ENCODE data around the gene DCP2.
"Not testable (repeated sequence)": the region's sequence is repeated elsewhere in the genome, so short reads cannot be mapped to it uniquely, and the experiment has no call there.

Gene DCP2

GRCh38 chr5:112976432-112977309 is at the start of gene DCP2:
Gene DCP2, plus strand, starts transcription at chr5:112976798. Its CDS starts 136 bp downstream, at chr5:112976934.
- peak; percentile 95 to 96 for DNase-seq (ENCODE audit: low read depth in 2 of 2)

- DNase-seq (ENCODE audit: low read depth in 2 of 2): no peak
These were observed 47.1 kb upstream of the DCP2 start for GRCh38 chr5:112929336-112930081.

- DNase-seq (ENCODE audit: low read depth in 2 of 2): no peak
These were observed 46.6 kb upstream of the DCP2 start for GRCh38 chr5:112930082-112930344.

GRCh38 chr5:112931473-112931872 is 45.1 kb upstream of the DCP2 start:
- DNase-seq (ENCODE audit: low read depth in 2 of 2): no peak

DNA sequence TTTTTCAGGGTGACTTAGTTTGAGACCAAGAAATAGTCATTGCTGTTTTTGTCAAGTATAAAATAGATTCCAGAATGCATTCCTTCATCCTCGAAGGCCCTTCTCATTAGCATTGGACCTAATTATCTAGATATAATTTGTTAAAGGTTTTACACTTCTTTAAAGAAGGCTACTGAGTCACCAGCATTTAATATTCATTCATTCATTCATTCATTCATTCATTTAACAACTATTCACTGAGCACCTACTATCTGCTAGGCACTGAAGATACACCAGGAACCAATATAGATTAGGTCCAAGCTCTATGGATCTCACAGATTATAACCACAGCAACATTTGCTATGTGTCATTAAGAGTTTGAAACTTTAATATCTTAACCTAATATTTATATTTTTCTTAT is 43.5 kb upstream of the DCP2 start:
- no peak for DNase-seq (ENCODE audit: low read depth in 2 of 2)

DNA sequence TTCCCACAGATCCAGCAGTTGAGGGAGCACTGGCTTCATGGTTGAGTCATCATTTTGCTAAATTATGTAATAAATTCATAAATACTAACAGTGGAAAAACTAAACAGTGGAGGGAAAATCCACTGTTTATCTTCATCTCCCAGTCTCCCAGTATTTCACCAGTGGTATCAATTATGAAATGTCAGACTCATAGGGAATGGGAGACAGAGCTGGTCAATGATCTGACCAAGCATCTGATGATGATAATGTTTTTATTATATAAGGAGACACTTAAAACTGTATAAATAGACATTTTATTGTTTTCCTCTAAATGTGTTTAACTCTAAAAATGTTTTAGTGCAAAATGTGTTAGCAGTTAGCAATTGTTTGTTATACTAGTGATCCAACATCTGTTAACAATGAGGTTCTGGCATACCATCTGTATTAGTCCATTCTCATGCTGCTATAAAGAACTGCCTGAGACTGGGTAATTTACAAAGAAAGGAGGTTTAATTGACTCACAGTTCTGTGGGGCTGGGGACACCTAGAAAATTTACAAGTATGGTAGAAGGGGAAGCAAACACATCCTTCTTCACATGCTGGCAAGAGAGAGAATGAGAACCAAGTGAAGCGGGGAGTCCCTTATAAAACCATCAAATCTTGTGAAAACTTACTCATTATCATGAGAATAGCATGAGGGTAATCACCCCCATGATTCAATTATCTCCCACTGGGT is 42.8 kb upstream of the DCP2 start:
- DNase-seq (ENCODE audit: low read depth in 2 of 2): no peak

DNA sequence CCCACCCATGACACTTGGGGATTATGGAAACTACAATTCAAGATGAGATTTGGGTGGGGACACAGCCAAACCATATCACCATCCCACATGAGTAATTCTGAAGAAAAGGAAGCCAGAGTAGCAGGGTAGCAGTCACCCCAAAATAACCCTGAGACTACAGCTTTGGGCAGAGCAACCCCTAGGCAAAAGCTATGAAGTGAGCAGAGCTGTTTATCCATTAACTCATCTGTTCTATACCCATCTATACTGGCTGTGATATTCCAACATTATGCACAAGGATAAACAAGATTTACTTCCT is 42.3 kb upstream of the DCP2 start:
- DNase-seq (ENCODE audit: low read depth in 2 of 2): no peak

- DNase-seq (ENCODE audit: low read depth in 2 of 2): no peak
These were observed 40.9 kb upstream of the DCP2 start for GRCh38 chr5:112935675-112936074.

GRCh38 chr5:112938286-112938685 is 38.3 kb upstream of the DCP2 start:
- DNase-seq (ENCODE audit: low read depth in 2 of 2): no peak

GRCh38 chr5:112940670-112941069 is 35.9 kb upstream of the DCP2 start:
- DNase-seq (ENCODE audit: low read depth in 2 of 2): no peak

GRCh38 chr5:112948458-112948857 is 28.1 kb upstream of the DCP2 start:
- DNase-seq (ENCODE audit: low read depth in 2 of 2): no peak

DNA sequence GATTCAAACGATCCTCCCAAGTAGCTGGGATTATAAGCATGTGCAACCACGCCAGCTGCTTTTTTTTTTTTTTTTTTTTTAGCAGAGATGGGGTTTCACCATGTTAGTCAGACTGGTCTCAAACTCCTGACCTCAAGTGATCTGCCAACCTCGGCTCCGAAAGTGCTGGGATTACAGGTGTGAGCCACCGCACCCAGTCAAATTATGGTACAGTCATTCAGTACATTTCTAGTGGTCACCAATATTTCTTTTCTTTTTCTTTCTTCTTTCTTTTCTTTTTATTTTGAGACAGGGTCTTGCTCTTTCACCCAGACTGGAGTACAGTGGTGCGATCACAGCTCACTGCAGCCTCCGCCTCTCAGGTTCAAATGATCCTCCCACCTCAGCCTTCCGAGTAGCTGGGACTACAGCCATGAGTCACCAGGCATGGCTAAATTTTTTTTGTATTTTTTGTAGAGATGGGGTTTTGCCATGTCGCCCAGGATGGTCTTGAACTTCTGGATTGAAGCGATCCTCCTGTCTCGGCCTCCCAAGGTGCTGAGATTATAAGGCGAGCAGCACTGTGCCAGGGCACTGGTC is 25.4 kb upstream of the DCP2 start:
- peak in 1 of 2 donors; percentile 42 for DNase-seq (ENCODE audit: low read depth in 2 of 2)

GRCh38 chr5:112956606-112957005 is 20.0 kb upstream of the DCP2 start:
- DNase-seq (ENCODE audit: low read depth in 2 of 2): no peak

DNA sequence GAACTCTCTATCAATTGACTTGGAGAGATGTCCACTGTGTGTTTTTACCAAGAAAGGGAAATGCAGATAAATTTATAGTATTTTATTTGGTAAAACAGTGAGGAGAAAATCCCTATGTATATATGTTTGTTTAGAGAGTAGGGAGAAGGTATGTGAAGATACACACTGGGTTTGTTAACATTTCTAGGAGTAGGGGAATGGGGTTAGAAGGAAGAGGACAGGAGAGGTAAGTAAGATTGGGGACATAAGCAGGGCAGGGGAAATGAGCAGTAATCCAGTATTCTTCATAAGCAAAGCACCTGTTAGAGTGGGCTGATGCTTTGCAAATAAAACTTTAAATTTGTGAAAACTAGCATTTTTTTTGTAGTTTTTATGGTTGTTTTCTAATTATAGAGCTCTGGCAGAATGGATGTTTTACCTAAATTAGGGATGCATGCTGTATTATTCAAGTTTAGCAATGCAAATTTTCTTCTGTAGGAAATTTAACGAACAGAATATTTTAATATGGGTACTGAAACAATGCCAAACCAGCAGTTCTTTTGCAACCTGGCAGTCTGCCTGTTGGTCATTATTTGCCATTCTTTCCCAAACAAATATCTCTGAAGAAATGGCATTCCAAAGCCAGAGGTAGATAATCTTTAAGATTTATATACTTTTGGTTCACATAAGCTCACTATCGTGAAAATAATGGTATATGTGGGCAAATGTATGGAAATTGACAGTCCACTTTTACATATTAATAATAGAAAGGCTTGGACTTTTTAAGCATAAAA is 19.4 kb upstream of the DCP2 start:
- no peak for DNase-seq (ENCODE audit: low read depth in 2 of 2)

- DNase-seq (ENCODE audit: low read depth in 2 of 2): no peak
These were observed 18.2 kb upstream of the DCP2 start for GRCh38 chr5:112958093-112959088.

DNA sequence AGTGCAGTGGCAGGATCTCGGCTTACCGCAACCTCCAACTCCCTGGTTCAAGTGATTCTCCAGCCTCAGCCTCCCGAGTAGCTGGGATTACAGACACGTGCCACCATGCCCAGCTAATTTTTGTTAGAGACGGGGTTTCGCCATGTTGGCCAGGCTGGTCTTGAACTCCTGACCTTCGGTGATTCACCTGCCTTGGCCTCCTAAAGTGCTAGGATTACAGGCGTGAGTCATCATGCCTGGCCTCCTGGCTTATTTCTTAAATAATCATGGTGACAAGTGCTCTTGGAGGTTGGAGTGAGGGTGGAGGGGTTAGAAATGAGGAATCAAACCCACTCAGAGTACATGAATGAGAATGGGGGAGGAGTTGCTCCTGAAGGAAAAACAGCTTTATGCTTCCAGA is 16.7 kb upstream of the DCP2 start:
- not testable (repeated sequence) for DNase-seq (ENCODE audit: low read depth in 2 of 2)

GRCh38 chr5:112960315-112960714 is 16.3 kb upstream of the DCP2 start:
- DNase-seq (ENCODE audit: low read depth in 2 of 2): no peak

GRCh38 chr5:112960863-112961504 is 15.6 kb upstream of the DCP2 start:
- no peak for DNase-seq (ENCODE audit: low read depth in 2 of 2)

DNA sequence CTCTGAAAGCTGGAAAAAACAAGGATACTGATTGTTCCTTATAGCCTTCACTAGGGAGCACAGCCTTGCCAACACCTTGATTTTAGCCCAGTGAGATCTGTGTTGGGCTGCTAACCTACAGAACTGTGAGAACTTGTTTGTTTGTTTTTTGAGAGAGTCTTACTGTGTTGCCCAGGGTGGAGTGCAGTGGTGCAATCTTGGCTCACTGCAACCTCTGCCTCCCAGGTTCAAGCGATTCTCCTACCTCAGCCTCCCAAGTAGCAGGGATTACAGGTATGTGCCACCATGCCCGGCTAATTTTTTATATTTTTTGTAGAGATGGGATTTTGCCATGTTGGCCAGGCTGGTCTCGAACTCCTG is 13.2 kb upstream of the DCP2 start:
- DNase-seq (ENCODE audit: low read depth in 2 of 2): not testable (repeated sequence)

DNA sequence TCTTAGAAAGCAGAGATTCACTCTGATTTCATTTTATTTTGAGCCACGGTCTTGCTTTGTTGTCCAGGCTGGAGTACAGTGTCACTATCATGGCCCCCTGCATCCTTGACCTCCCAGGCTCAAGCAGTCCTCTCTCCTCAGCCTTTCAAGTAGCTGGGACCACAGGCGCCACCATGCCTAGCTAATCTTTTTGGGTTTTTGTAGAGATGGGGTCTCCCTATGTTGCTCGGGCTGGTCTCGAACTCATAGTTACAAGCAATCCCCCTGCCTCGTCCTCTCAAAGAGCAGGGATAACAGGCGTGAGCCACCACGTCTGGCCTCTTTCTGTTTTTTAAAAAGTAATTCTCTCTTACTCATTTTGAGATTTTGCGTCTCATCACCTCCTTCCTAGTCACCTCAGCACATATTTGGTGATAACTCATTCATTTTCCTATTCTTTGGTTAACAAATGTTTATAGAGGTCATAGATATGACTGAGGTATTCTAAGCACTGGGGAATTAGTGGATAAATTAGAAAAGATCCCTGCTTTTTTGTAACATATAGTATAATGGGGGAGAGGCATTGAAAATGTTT is 10.8 kb upstream of the DCP2 start:
- no peak for DNase-seq (ENCODE audit: low read depth in 2 of 2)
